ENCODE data around the gene PCSK5. TPM values are rescaled to one million over a fixed set of nuclear protein-coding genes. Genes with fewer than 3 reads are reported as not detected.

PCSK5 gene
- total RNA-seq, 1 experiment from 2014 or later, result 6.9 TPM

DNA sequence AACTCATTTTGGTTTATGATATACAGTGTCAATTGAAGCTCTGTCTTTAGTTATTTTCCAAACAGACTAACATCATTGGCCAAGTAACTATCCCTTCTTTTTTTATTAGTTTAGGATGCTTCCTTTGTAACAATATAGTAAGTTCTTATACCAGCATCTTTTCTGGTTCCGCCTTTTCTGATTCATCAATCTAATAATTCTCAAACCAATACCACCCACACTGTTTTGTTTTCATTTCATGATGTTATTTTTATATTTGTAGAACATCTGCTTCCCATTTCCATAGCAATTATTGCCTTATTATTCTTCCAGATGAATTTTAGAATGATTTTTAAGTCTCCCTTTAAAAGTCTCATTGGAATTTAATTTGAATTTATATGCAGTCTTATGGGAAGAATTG lies 285.7 kb downstream of the PCSK5 start:
- H3K79me2 ChIP-seq (ENCODE audit: insufficient read depth, low read length), result no peaks in the 10 kb centered on the region
- H3K9me3 ChIP-seq (ENCODE audit: control insufficient read depth in 1 of 2, insufficient read depth in 1 of 2, low read depth in 1 of 2, low read length in 2 of 2), result no peaks in the 10 kb centered on the region
- CTCF ChIA-PET, result no interaction called here
- DNase-seq (ENCODE audit: low read depth, low spot score) (no peak), ATAC-seq (no peak)
- H3K4me2 ChIP-seq (ENCODE audit: low read length), result no peak overlapping the region
- no peaks in the 10 kb centered on the region for H3K27me3 ChIP-seq (ENCODE audit: insufficient read depth, low read length)
- H3K36me3 ChIP-seq (ENCODE audit: control insufficient read depth in 1 of 2, insufficient read depth in 2 of 2, low read length in 2 of 2), result no peaks in the 10 kb centered on the region
- H2AFZ ChIP-seq (ENCODE audit: low read depth, low read length, poor library complexity, severe bottlenecking), result no peak overlapping the region
- TF ChIP-seq YY1 (IDR thresholded peaks at IDR 0.05; ENCODE audit: extremely low read depth, insufficient replicate concordance, low read depth, low read length), result no peak
- TF ChIP-seq FOSL1 (IDR thresholded peaks at IDR 0.05; ENCODE audit: low read depth), result no peak
- no peak for TF ChIP-seq EGR1 (IDR thresholded peaks at IDR 0.05; ENCODE audit: low read depth)
- TF ChIP-seq, protein P1, sequence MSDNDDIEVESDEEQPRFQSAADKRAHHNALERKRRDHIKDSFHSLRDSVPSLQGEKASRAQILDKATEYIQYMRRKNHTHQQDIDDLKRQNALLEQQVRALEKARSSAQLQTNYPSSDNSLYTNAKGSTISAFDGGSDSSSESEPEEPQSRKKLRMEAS (IDR thresholded peaks at IDR 0.05), result no peak
- TF ChIP-seq, protein P2, sequence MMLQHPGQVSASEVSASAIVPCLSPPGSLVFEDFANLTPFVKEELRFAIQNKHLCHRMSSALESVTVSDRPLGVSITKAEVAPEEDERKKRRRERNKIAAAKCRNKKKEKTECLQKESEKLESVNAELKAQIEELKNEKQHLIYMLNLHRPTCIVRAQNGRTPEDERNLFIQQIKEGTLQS (IDR thresholded peaks at IDR 0.05), result no peak
- H3K9ac ChIP-seq (ENCODE audit: low read length), result no peak overlapping the region
- H3K27ac ChIP-seq (ENCODE audit: low read depth, low read length), result no peak overlapping the region
- POLR2A ChIA-PET, result no interaction called here
- RAD21 ChIA-PET (ENCODE audit: low non-redundant PET in 1 of 2, low total read pairs in 2 of 2, uncharacterized antibody in 2 of 2, unreplicated experiment in 2 of 2), result no interaction called here
- peaks cover 7 to 10% of the 10 kb centered on the region in 2 experiments; a peak in 3 of 4 replicates for H3K4me1 ChIP-seq (ENCODE audit: control insufficient read depth in 1 of 2, insufficient read depth in 2 of 2, low read length in 2 of 2)
- no peaks in the 10 kb centered on the region for H3K9me2 ChIP-seq (ENCODE audit: insufficient read depth)
- no peak overlapping the region for H3K4me3 ChIP-seq (replicated peaks in 1 of 2; ENCODE audit: low read depth in 1 of 2, low read length in 2 of 2)
- no peaks in the 10 kb centered on the region for H4K20me1 ChIP-seq (ENCODE audit: insufficient read depth)
- intact Hi-C loops (cut with micrococcal nuclease), result no loop called here
- no TSS peak for BruUV-seq (replicated peaks)

DNA sequence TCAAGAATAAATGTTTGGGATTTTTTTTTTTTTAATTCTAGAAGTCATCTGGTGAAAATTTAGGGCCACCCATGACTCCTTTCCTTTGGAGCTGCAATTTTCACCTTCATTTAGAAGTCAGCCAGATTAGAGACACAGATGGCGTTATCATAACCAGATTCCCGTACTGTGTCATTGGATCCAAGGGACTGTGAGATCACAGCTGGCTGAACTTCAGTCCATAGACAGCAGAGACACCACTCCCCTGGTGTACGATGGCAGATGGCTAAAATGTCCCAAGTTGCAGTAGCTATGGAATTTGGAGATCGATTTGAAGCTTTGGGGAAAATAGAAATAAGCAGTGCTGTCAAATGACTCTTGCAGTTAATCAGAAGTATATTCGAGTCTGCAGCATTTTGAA lies 287.5 kb downstream of the PCSK5 start:
- Histone ChIP-seq H3K27me3 (ENCODE audit: insufficient read depth, low read length) (no peaks in the 10 kb centered on the region), H4K20me1 (ENCODE audit: insufficient read depth) (no peaks in the 10 kb centered on the region), H3K4me1 (ENCODE audit: control insufficient read depth in 1 of 2, insufficient read depth in 2 of 2, low read length in 2 of 2) (peaks cover 8 to 15% of the 10 kb centered on the region in 2 experiments; a peak in 3 of 4 replicates), H3K9me3 (ENCODE audit: control insufficient read depth in 1 of 2, insufficient read depth in 1 of 2, low read depth in 1 of 2, low read length in 2 of 2) (no peaks in the 10 kb centered on the region), H3K4me2 (ENCODE audit: low read length) (no peak overlapping the region), H3K27ac (ENCODE audit: low read depth, low read length) (no peak overlapping the region), H2AFZ (ENCODE audit: low read depth, low read length, poor library complexity, severe bottlenecking) (no peak overlapping the region), H3K4me3 (replicated peaks in 1 of 2; ENCODE audit: low read depth in 1 of 2, low read length in 2 of 2) (no peak overlapping the region), H3K9me2 (ENCODE audit: insufficient read depth) (no peaks in the 10 kb centered on the region), H3K36me3 (ENCODE audit: control insufficient read depth in 1 of 2, insufficient read depth in 2 of 2, low read length in 2 of 2) (no peaks in the 10 kb centered on the region), H3K79me2 (ENCODE audit: insufficient read depth, low read length) (no peaks in the 10 kb centered on the region), H3K9ac (ENCODE audit: low read length) (no peak overlapping the region)
- RAD21 ChIA-PET (ENCODE audit: low non-redundant PET in 1 of 2, low total read pairs in 2 of 2, uncharacterized antibody in 2 of 2, unreplicated experiment in 2 of 2), result no interaction called here
- no peak for DNase-seq (ENCODE audit: low read depth, low spot score)
- POLR2A ChIA-PET, result no interaction called here
- ATAC-seq, result no peak
- intact Hi-C loops (cut with micrococcal nuclease), result no loop called here
- TF ChIP-seq TCF7L2 (IDR thresholded peaks at IDR 0.05; ENCODE audit: borderline replicate concordance, extremely low read depth, insufficient read depth, insufficient read length) (no peak), SIN3A (IDR thresholded peaks at IDR 0.05; ENCODE audit: low read depth) (no peak), CBX3 (IDR thresholded peaks at IDR 0.05; ENCODE audit: low read depth) (no peak), JUND (IDR thresholded peaks at IDR 0.05) (no peak), SRF (IDR thresholded peaks at IDR 0.05; ENCODE audit: low read depth) (no peak), FOSL1 (IDR thresholded peaks at IDR 0.05; ENCODE audit: low read depth) (no peak)
- CTCF ChIA-PET, result no interaction called here
- BruUV-seq (replicated peaks), result no TSS peak
